ENCODE data around the gene LACTBL1. TPM values are rescaled to one million over a fixed set of nuclear protein-coding genes. Genes with fewer than 3 reads are reported as not detected.
"Not testable (repeated sequence)": the region's sequence is repeated elsewhere in the genome, so short reads cannot be mapped to it uniquely, and the experiment has no call there.

The LACTBL1 gene
- total RNA-seq, 1 experiment from 2014 or later: not detected

- Histone ChIP-seq H3K36me3 (no peaks in the 10 kb centered on the region), H3K27me3 (replicated peaks) (peaks cover 59% of the 10 kb centered on the region), H3K4me3 (no peak overlapping the region), H3K4me1 (replicated peaks) (peaks cover 7% of the 10 kb centered on the region), H3K9me3 (replicated peaks) (no peaks in the 10 kb centered on the region), H3K27ac (no peak overlapping the region)
- no peak for DNase-seq (ENCODE audit: low read depth in 1 of 2, low spot score in 2 of 2)
These were observed 22.8 kb downstream of the LACTBL1 start for GRCh38 chr1:22949822-22950331.

- H3K27me3 ChIP-seq (replicated peaks): peaks cover 34% of the 10 kb centered on the region
- H3K4me1 ChIP-seq (replicated peaks); DNase-seq (ENCODE audit: low read depth in 1 of 2, low spot score in 2 of 2); H3K27ac ChIP-seq; H3K4me3 ChIP-seq; H3K36me3 ChIP-seq; H3K9me3 ChIP-seq (replicated peaks): not testable (repeated sequence)
These were observed 27.5 kb downstream of the LACTBL1 start for GRCh38 chr1:22945171-22945570.

GRCh38 chr1:22944346-22945055, 28.2 kb downstream of the LACTBL1 start:
- Histone ChIP-seq H3K27me3 (replicated peaks) (peaks cover 34% of the 10 kb centered on the region), H3K4me1 (replicated peaks) (no peaks in the 10 kb centered on the region), H3K9me3 (replicated peaks) (0 out of 2 replicates have a peak, but pooled peaks cover 3% of the 10 kb centered on the region), H3K4me3 (no peak overlapping the region), H3K27ac (no peak overlapping the region), H3K36me3 (no peaks in the 10 kb centered on the region)
- no peak for DNase-seq (ENCODE audit: low read depth in 1 of 2, low spot score in 2 of 2)

GRCh38 chr1:22941257-22941656, 31.4 kb downstream of the LACTBL1 start:
- H3K36me3 ChIP-seq: no peaks in the 10 kb centered on the region
- H3K27ac ChIP-seq: no peak overlapping the region
- DNase-seq (ENCODE audit: low read depth in 1 of 2, low spot score in 2 of 2): no peak
- no peaks in the 10 kb centered on the region for H3K4me1 ChIP-seq (replicated peaks)
- no peak overlapping the region for H3K4me3 ChIP-seq
- peaks cover 19% of the 10 kb centered on the region for H3K27me3 ChIP-seq (replicated peaks)
- 0 out of 2 replicates have a peak, but pooled peaks cover 3% of the 10 kb centered on the region for H3K9me3 ChIP-seq (replicated peaks)

GRCh38 chr1:22936681-22937080, 36.0 kb downstream of the LACTBL1 start:
- Histone ChIP-seq H3K27ac (no peak overlapping the region), H3K4me1 (replicated peaks) (no peaks in the 10 kb centered on the region)

GRCh38 chr1:22935433-22935832, 37.2 kb downstream of the LACTBL1 start:
- Histone ChIP-seq H3K4me1 (replicated peaks) (no peaks in the 10 kb centered on the region), H3K9me3 (replicated peaks) (no peaks in the 10 kb centered on the region)

More at GRCh38 chr1:22936681-22937080, 36.0 kb downstream of the LACTBL1 start:
- 0 out of 2 replicates have a peak, but pooled peaks cover 3% of the 10 kb centered on the region for H3K9me3 ChIP-seq (replicated peaks)
- H3K27me3 ChIP-seq (replicated peaks): peaks cover 6% of the 10 kb centered on the region; the same call in 1 of the 2 replicates
- no peaks in the 10 kb centered on the region for H3K36me3 ChIP-seq
- no peak overlapping the region for H3K4me3 ChIP-seq
- DNase-seq (ENCODE audit: low read depth in 1 of 2, low spot score in 2 of 2): no peak

GRCh38 chr1:22932803-22933470, 39.7 kb downstream of the LACTBL1 start:
- Histone ChIP-seq H3K9me3 (replicated peaks) (no peaks in the 10 kb centered on the region), H3K36me3 (no peaks in the 10 kb centered on the region), H3K4me3 (no peak overlapping the region), H3K27ac (no peak overlapping the region), H3K27me3 (replicated peaks) (peaks cover 15% of the 10 kb centered on the region), H3K4me1 (replicated peaks) (no peaks in the 10 kb centered on the region)
- DNase-seq (ENCODE audit: low read depth in 1 of 2, low spot score in 2 of 2): no peak

More at GRCh38 chr1:22935433-22935832, 37.2 kb downstream of the LACTBL1 start:
- no peak overlapping the region for H3K27ac ChIP-seq
- no peak overlapping the region for H3K4me3 ChIP-seq
- no peaks in the 10 kb centered on the region for H3K36me3 ChIP-seq
- no peak for DNase-seq (ENCODE audit: low read depth in 1 of 2, low spot score in 2 of 2)
- H3K27me3 ChIP-seq (replicated peaks): peaks cover 6% of the 10 kb centered on the region; the same call in 1 of the 2 replicates

- Histone ChIP-seq H3K4me3 (no peak overlapping the region), H3K27me3 (replicated peaks) (peaks cover 30% of the 10 kb centered on the region), H3K27ac (no peak overlapping the region), H3K4me1 (replicated peaks) (no peaks in the 10 kb centered on the region), H3K9me3 (replicated peaks) (no peaks in the 10 kb centered on the region), H3K36me3 (no peaks in the 10 kb centered on the region)
- DNase-seq (ENCODE audit: low read depth in 1 of 2, low spot score in 2 of 2): peak; percentile 44 to 63
These were observed 42.3 kb downstream of the LACTBL1 start for GRCh38 chr1:22930240-22930912.

GRCh38 chr1:22925111-22925510, 47.6 kb downstream of the LACTBL1 start:
- no peak overlapping the region for H3K4me3 ChIP-seq
- H3K27ac ChIP-seq: no peak overlapping the region
- 0 out of 2 replicates have a peak, but pooled peaks cover 3% of the 10 kb centered on the region for H3K9me3 ChIP-seq (replicated peaks)
- peaks cover 24% of the 10 kb centered on the region for H3K27me3 ChIP-seq (replicated peaks)
- H3K4me1 ChIP-seq (replicated peaks): no peaks in the 10 kb centered on the region
- no peak for DNase-seq (ENCODE audit: low read depth in 1 of 2, low spot score in 2 of 2)
- no peaks in the 10 kb centered on the region for H3K36me3 ChIP-seq

GRCh38 chr1:22922640-22923039, 50.0 kb downstream of the LACTBL1 start:
- DNase-seq (ENCODE audit: low read depth in 1 of 2, low spot score in 2 of 2): no peak
- Histone ChIP-seq H3K36me3 (no peaks in the 10 kb centered on the region), H3K27me3 (replicated peaks) (peaks cover 15% of the 10 kb centered on the region; the same call in 1 of the 2 replicates), H3K27ac (no peak overlapping the region), H3K4me3 (no peak overlapping the region), H3K9me3 (replicated peaks) (0 out of 2 replicates have a peak, but pooled peaks cover 3% of the 10 kb centered on the region), H3K4me1 (replicated peaks) (no peaks in the 10 kb centered on the region)

GRCh38 chr1:22921452-22922126, 51.1 kb downstream of the LACTBL1 start:
- H3K27ac ChIP-seq: no peak overlapping the region
- DNase-seq (ENCODE audit: low read depth in 1 of 2, low spot score in 2 of 2): no peak
- peaks cover 8% of the 10 kb centered on the region; the same call in 1 of the 2 replicates for H3K27me3 ChIP-seq (replicated peaks)
- 0 out of 2 replicates have a peak, but pooled peaks cover 3% of the 10 kb centered on the region for H3K9me3 ChIP-seq (replicated peaks)
- H3K4me1 ChIP-seq (replicated peaks): no peaks in the 10 kb centered on the region
- H3K36me3 ChIP-seq: no peaks in the 10 kb centered on the region
- no peak overlapping the region for H3K4me3 ChIP-seq

- Histone ChIP-seq H3K36me3 (no peaks in the 10 kb centered on the region), H3K4me3 (no peak overlapping the region), H3K27me3 (replicated peaks) (0 out of 2 replicates have a peak, but pooled peaks cover 1% of the 10 kb centered on the region), H3K27ac (no peak overlapping the region), H3K9me3 (replicated peaks) (0 out of 2 replicates have a peak, but pooled peaks cover 3% of the 10 kb centered on the region), H3K4me1 (replicated peaks) (no peaks in the 10 kb centered on the region)
- no peak for DNase-seq (ENCODE audit: low read depth in 1 of 2, low spot score in 2 of 2)
These were observed 51.8 kb downstream of the LACTBL1 start for GRCh38 chr1:22920734-22921451.
